ENCODE results near the gene SLC26A5.

The SLC26A5 gene

GRCh38 chr7:103344453-103345149, 101.4 kb downstream of the SLC26A5 start, which contains the start of gene DNAJC2:
Gene DNAJC2, minus strand, starts transcription at chr7:103344767. Its CDS starts 145 bp downstream, at chr7:103344622.
- peak; percentile 92 for DNase-seq

DNA sequence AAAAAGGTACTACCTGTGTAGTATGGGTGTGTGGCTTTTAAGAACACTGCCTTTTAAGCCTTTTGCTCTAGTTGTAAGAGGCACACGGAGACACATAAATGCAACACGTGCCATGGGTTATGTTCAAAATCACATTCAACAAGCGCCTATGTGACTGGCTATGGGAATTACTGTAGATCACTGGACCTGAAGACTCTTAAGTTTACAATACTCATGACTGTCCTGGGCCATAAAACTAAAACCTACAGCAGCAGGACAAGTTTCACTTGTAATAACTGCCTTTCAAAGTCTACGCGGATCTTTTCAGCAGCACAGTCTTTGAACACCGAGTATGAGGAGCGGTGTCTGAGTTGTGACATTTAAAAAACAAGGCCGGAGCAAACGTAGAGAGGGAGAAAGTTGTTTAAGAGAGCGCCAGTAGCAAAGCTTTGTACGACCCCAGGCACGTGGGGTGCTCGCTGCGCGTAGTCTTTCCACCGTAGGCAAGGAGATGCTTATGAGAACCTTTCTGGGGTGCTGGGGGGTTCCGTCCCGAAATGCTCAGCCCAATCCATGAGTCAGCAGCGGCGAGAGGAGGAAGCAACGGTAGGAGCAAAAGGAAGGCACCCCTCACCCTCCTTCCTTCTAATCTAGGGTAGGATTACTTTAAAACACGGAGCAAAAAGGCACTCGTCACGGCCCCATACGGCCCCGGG, 102.1 kb downstream of the SLC26A5 start:
- DNase-seq = peak; percentile 34

GRCh38 chr7:103343332-103343731, 102.7 kb downstream of the SLC26A5 start:
- DNase-seq = peak; percentile 31

- DNase-seq = no peak
Measured at GRCh38 chr7:103341466-103341865, 104.5 kb downstream of the SLC26A5 start.

- DNase-seq = no peak
Measured at GRCh38 chr7:103338864-103339263, 107.1 kb downstream of the SLC26A5 start.

GRCh38 chr7:103336761-103337160, 109.2 kb downstream of the SLC26A5 start:
- no peak for DNase-seq

- DNase-seq = no peak
Measured at GRCh38 chr7:103325744-103326143, 120.3 kb downstream of the SLC26A5 start.

Data from activated CD4-positive, alpha-beta T cell treated with anti-CD3 and anti-CD28 coated beads, Interleukin-2, amount 50 U/mL, for 16 hours (primary cell).